ENCODE data around the gene TPST1. TPM values are rescaled to one million over a fixed set of nuclear protein-coding genes. Genes with fewer than 3 reads are reported as not detected.

The TPST1 gene
- total RNA-seq, 1 experiment from 2014 or later, result 29.0 TPM

GRCh38 chr7:66330961-66331360 lies 125.8 kb downstream of the TPST1 start:
- ChIA-PET CTCF (no interaction called here), POLR2A (no interaction called here)
- H3K36me3 ChIP-seq (ENCODE audit: control insufficient read depth, insufficient read depth, low read length), result no peaks in the 10 kb centered on the region
- no peak overlapping the region for H3K4me3 ChIP-seq (ENCODE audit: low read depth in 2 of 2, low read length in 2 of 2)
- H3K27me3 ChIP-seq (ENCODE audit: control insufficient read depth, insufficient read depth, low read length), result no peaks in the 10 kb centered on the region
- BruUV-seq (replicated peaks), result no TSS peak
- in situ Hi-C loops (cut with HindIII; ENCODE audit: low pct_unique_long_range_greater_than_20kb, low sequenced_read_pairs) (no loop called here), intact Hi-C loops (cut with micrococcal nuclease; ENCODE audit: unreplicated experiment) (no loop called here)
- DNase-seq (ENCODE audit: low read depth, low spot score), result no peak
- H3K9me3 ChIP-seq (ENCODE audit: control insufficient read depth, insufficient read depth, low read depth, low read length), result no peaks in the 10 kb centered on the region
- H3K27ac ChIP-seq (ENCODE audit: low read length), result no peak overlapping the region
- no peak for TF ChIP-seq REST (IDR thresholded peaks at IDR 0.05; ENCODE audit: insufficient read depth in 1 of 2, low read depth in 2 of 2, low read length in 1 of 2)
- peaks cover 8% of the 10 kb centered on the region for H3K4me1 ChIP-seq (ENCODE audit: control insufficient read depth, insufficient read depth, low read length)
- no peak for ATAC-seq

GRCh38 chr7:66331883-66332282 lies 126.7 kb downstream of the TPST1 start:
- H3K36me3 ChIP-seq (ENCODE audit: control insufficient read depth, insufficient read depth, low read length), result no peaks in the 10 kb centered on the region
- H3K4me3 ChIP-seq (ENCODE audit: low read depth in 2 of 2, low read length in 2 of 2), result no peak overlapping the region
- H3K27me3 ChIP-seq (ENCODE audit: control insufficient read depth, insufficient read depth, low read length), result no peaks in the 10 kb centered on the region
- ATAC-seq (no peak), DNase-seq (ENCODE audit: low read depth, low spot score) (no peak)
- in situ Hi-C loops (cut with HindIII; ENCODE audit: low pct_unique_long_range_greater_than_20kb, low sequenced_read_pairs) (no loop called here), intact Hi-C loops (cut with micrococcal nuclease; ENCODE audit: unreplicated experiment) (no loop called here)
- BruUV-seq (replicated peaks), result no TSS peak
- no peak overlapping the region for H3K27ac ChIP-seq (ENCODE audit: low read length)
- ChIA-PET POLR2A (no interaction called here), CTCF (no interaction called here)
- no peaks in the 10 kb centered on the region for H3K9me3 ChIP-seq (ENCODE audit: control insufficient read depth, insufficient read depth, low read depth, low read length)
- TF ChIP-seq POLR2AphosphoS5 (IDR thresholded peaks at IDR 0.05; ENCODE audit: low read depth, low read length), result no peak
- TF ChIP-seq, protein P1, sequence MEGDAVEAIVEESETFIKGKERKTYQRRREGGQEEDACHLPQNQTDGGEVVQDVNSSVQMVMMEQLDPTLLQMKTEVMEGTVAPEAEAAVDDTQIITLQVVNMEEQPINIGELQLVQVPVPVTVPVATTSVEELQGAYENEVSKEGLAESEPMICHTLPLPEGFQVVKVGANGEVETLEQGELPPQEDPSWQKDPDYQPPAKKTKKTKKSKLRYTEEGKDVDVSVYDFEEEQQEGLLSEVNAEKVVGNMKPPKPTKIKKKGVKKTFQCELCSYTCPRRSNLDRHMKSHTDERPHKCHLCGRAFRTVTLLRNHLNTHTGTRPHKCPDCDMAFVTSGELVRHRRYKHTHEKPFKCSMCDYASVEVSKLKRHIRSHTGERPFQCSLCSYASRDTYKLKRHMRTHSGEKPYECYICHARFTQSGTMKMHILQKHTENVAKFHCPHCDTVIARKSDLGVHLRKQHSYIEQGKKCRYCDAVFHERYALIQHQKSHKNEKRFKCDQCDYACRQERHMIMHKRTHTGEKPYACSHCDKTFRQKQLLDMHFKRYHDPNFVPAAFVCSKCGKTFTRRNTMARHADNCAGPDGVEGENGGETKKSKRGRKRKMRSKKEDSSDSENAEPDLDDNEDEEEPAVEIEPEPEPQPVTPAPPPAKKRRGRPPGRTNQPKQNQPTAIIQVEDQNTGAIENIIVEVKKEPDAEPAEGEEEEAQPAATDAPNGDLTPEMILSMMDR (IDR thresholded peaks at IDR 0.05), result no peak
- no peak for TF ChIP-seq REST (IDR thresholded peaks at IDR 0.05; ENCODE audit: insufficient read depth in 1 of 2, low read depth in 2 of 2, low read length in 1 of 2)
- no peak for TF ChIP-seq TCF7L2 (IDR thresholded peaks at IDR 0.05; ENCODE audit: low read depth, low read length)
- no peak for TF ChIP-seq SIN3A (IDR thresholded peaks at IDR 0.05; ENCODE audit: borderline replicate concordance, insufficient read depth, low read depth, low read length)
- no peaks in the 10 kb centered on the region; the same call in 1 of the 2 replicates for H3K4me1 ChIP-seq (ENCODE audit: control insufficient read depth, insufficient read depth, low read length)
